Motor neuron (in vitro differentiated cells): ENCODE data around the gene AHDC1. TPM values are rescaled to one million over a fixed set of nuclear protein-coding genes. Genes with fewer than 3 reads are reported as not detected.

Source experiments
- ATAC-seq, 8 experiments: fragments of 200-7000 bp; cut with Tn5 transposase; replicated peaks in 6 of 8; 2 replicates each; pipeline ENCODE4 v1.8.0; 2021; ENCODE audit warnings: mild to moderate bottlenecking in 8 of 8, moderate library complexity in 8 of 8
- H3K27ac ChIP-seq, 2 donors: fragments of 250-450 bp; sonication (Bioruptor Pico); 2 replicates each; pipeline ENCODE4 v1.9.0; 2021; ENCODE audit warnings: antibody characterized with exemption in 2 of 2, mild to moderate bottlenecking in 2 of 2, moderate library complexity in 1 of 2
- H3K4me1 ChIP-seq, 2 donors: fragments of 250-450 bp; sonication (Bioruptor Pico); replicated peaks in 1 of 2; 2 replicates each; pipeline ENCODE4 v1.6.1; 2021; ENCODE audit warnings: antibody characterized with exemption in 2 of 2, mild to moderate bottlenecking in 2 of 2, moderate library complexity in 1 of 2
- H3K4me3 ChIP-seq, 5 donors: fragments of 250-450 bp; sonication (Bioruptor Pico); 2 replicates each; pipeline ENCODE4 v1.9.0; 2021; ENCODE audit warnings: antibody characterized with exemption in 5 of 5, mild to moderate bottlenecking in 5 of 5, moderate library complexity in 4 of 5
- WGBS, 10 experiments: fragments of 450-650 bp; shearing (Covaris generic); methylation state at CpG; one replicate each; pipeline ENCODE4 v1.0.0; 2022; 5-methylcytosine and 5-hydroxymethylcytosine counted together
- in situ Hi-C, 9 experiments: fragments of 400-800 bp; cut with MboI; loops; one replicate each; pipeline ENCODE4 v1.15.0; 2021; ENCODE audit warnings: low sequenced_read_pairs in 9 of 9, low pct_unique_long_range_greater_than_20kb in 2 of 9; ENCODE audit not compliant: unreplicated experiment in 9 of 9
- total RNA-seq, 8 experiments: library from RNA; unstranded; fragments of 300-600 nt; gene quantifications; 2 replicates each; pipeline versions ENCODE4 v1.2.3 to v1.2.4, GENCODE V29; 2022

The AHDC1 gene
- total RNA-seq, 8 experiments from 2014 or later: 8.6 to 30.2 (median 14.4) TPM

GRCh38 chr1:27607239-27607804 is 3.4 kb upstream of the AHDC1 start:
- peaks cover 11 to 27% of the 10 kb centered on the region in 2 donors for H3K4me1 ChIP-seq
- peak overlapping the region in 1 of 2 donors; percentile 28 for H3K27ac ChIP-seq
- WGBS, 10 experiments: 0 to 100% (median 54%) methylated on average over 2 to 8 of the region's 11 CpGs; no CpG with 5 or more reads in 4 of the 10 experiments
- no peak overlapping the region for H3K4me3 ChIP-seq
- in situ Hi-C loops: loop anchor here in 7 of 9 experiments (5.0 to 25.0 kb wide), 6 partner anchors 55 to 570 kb away; partner anchors contain the start of genes GPR3 (in 4 of the 7), TMEM222 (in 3 of the 7) and CD164L2 (in 2 of the 7)
- ATAC-seq: peak in 2 of 8 experiments; percentile 2 to 14

- Histone ChIP-seq H3K27ac (peak overlapping the region in 1 of 2 donors; percentile 24), H3K4me1 (peaks cover 13 to 29% of the 10 kb centered on the region in 2 donors), H3K4me3 (no peak overlapping the region)
- 0 to 50% (median 10%) methylated on average over 1 to 3 of the region's 3 CpGs; no CpG with 5 or more reads in 6 of the 10 experiments for WGBS, 10 experiments
- in situ Hi-C loops: loop anchor here in 7 of 9 experiments (5.0 to 25.0 kb wide), 6 partner anchors 56 to 569 kb away; partner anchors contain the start of genes GPR3 (in 4 of the 7), TMEM222 (in 3 of the 7) and CD164L2 (in 2 of the 7)
- ATAC-seq: peak in 2 of 8 experiments; percentile 46 to 62
Observed at GRCh38 chr1:27606708-27607238, 2.8 kb upstream of the AHDC1 start.

DNA sequence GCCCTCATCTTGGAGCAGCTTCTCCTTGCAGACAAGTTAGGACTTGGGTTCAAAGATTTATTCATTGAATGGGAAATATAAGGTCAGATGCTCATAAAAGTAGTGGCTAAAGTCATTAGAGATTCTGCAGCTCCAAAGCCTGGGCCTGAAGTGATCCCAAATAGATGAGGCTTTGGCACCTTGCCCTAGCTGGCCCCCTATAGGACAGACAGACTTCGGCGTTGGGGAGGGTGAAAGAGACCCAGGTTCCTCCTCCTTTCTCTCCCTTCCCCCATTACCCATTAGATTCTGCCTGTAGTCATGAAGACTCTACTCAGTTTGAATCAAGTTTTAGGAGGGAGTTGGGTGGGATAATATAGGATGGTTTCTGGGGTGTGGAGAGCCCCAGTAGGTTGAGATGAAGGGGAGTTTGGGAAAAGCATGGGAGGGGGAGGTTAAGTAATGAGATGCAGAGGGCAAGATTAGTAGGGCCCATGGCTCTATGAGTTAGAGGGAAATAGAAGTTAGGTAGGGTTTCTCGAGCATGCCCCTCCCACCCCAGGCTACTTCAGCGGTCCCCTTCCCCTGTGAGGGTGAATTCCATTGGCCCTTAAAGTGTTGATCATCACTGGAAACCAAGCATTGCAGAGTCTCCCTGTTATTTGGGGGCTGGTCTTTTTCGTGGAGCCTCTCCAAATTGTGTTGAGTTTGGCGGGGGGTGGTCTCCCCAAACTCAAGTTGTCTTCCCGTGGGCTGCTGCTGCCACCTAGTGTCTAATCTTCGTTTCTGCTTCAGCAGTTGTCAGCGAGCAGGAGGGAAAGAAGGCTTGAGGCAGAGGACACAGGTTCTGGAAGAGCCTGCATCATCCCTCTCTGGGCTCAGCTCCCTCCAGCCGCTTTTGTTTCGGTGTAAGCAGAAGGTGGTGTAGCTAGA is 2.1 kb upstream of the AHDC1 start:
- H3K27ac ChIP-seq: peak overlapping the region in 1 of 2 donors; percentile 24
- 0 to 33% (median 6%) methylated on average over 1 to 9 of the region's 11 CpGs for WGBS, 10 experiments
- in situ Hi-C loops: loop anchor here in 7 of 9 experiments (5.0 to 25.0 kb wide), 6 partner anchors 56 to 569 kb away; partner anchors contain the start of genes GPR3 (in 4 of the 7), TMEM222 (in 3 of the 7) and CD164L2 (in 2 of the 7)
- ATAC-seq: peak in 2 of 8 experiments; percentile 11 to 13
- no peak overlapping the region for H3K4me3 ChIP-seq
- peaks cover 21 to 37% of the 10 kb centered on the region in 2 donors for H3K4me1 ChIP-seq

GRCh38 chr1:27605300-27605766 is 1.4 kb upstream of the AHDC1 start:
- H3K4me1 ChIP-seq: peaks cover 28 to 44% of the 10 kb centered on the region in 2 donors
- no peak for ATAC-seq
- WGBS, 10 experiments: 60 to 100% (median 80%) methylated on average over 1 to 7 of the region's 7 CpGs; no CpG with 5 or more reads in 2 of the 10 experiments
- no peak overlapping the region for H3K27ac ChIP-seq
- no peak overlapping the region for H3K4me3 ChIP-seq
- in situ Hi-C loops: loop anchor here in 7 of 9 experiments (5.0 to 25.0 kb wide), 6 partner anchors 57 to 568 kb away; partner anchors contain the start of genes GPR3 (in 4 of the 7), TMEM222 (in 3 of the 7) and CD164L2 (in 2 of the 7)

DNA sequence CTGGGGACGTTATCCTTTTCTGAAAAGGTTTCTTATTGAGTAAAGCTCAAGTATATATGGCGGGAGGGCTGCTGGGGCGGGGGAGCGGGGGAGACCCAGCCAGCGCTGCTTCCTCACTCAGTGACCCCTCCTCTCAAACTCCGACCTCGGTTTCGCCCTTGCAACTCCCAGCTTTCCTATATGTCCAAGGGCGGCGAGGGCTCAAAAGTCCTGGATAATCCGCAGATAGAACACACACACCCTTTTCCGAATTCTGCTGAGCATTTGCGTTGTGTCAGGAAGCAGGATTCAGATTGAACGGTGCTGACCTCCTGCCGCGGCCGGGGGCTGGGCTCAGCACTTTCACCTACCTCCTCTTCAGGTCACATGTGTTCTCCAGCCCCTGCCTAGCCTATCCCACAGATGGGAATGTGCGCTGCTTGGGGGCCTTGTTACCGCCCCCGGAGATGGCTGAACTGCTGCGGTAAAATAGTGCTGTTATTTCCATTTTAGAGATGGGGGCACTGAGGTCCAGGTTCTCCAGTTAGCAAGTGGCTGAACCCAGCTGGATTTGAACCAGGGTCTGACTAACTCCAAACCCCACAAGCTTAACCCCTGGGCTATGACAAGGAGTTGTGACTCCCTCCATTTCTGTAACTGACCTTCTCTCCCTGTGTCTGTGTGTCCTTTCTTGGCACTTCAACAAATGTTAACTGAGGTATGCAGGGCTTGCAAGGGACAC is 795 bp upstream of the AHDC1 start:
- H3K27ac ChIP-seq: no peak overlapping the region
- no peak for ATAC-seq
- H3K4me3 ChIP-seq: peak overlapping the region in 4 of 5 donors; percentile 79 to 100 (median 96)
- peaks cover 34 to 50% of the 10 kb centered on the region in 2 donors for H3K4me1 ChIP-seq
- in situ Hi-C loops: loop anchor here in 7 of 9 experiments (5.0 to 25.0 kb wide), 6 partner anchors 58 to 567 kb away; partner anchors contain the start of genes GPR3 (in 4 of the 7), TMEM222 (in 3 of the 7) and CD164L2 (in 2 of the 7)
- WGBS, 10 experiments: 13 to 55% (median 34%) methylated on average over 1 to 8 of the region's 21 CpGs; no CpG with 5 or more reads in 4 of the 10 experiments

- 0% methylated on average over 9 of the region's 43 CpGs; no CpG with 5 or more reads in 9 of the 10 experiments for WGBS, 10 experiments
- in situ Hi-C loops: loop anchor here in 7 of 9 experiments (10.0 to 25.0 kb wide), 5 partner anchors 208 to 566 kb away; partner anchors contain the start of genes GPR3 (in 4 of the 7), TMEM222 (in 3 of the 7) and CD164L2 (in 2 of the 7)
- Histone ChIP-seq H3K4me3 (peak overlapping the region; percentile 79 to 100 (median 100)), H3K4me1 (peaks cover 48 to 64% of the 10 kb centered on the region in 2 donors), H3K27ac (peak overlapping the region; percentile 90 to 97)
- peak in 7 of 8 experiments; percentile 3 to 26 (median 10) for ATAC-seq
Observed at GRCh38 chr1:27603309-27603680, 649 bp downstream of the AHDC1 start.

- in situ Hi-C loops: loop anchor here in 7 of 9 experiments (10.0 to 25.0 kb wide), 5 partner anchors 208 to 565 kb away; partner anchors contain the start of genes GPR3 (in 4 of the 7), TMEM222 (in 3 of the 7) and CD164L2 (in 2 of the 7)
- peaks cover 54 to 69% of the 10 kb centered on the region in 2 donors for H3K4me1 ChIP-seq
- peak overlapping the region; percentile 90 to 97 for H3K27ac ChIP-seq
- peak in 6 of 8 experiments; percentile 4 to 12 (median 8) for ATAC-seq
- H3K4me3 ChIP-seq: peak overlapping the region; percentile 79 to 100 (median 100)
- 0 to 17% (median 6%) methylated on average over 1 to 7 of the region's 54 CpGs; no CpG with 5 or more reads in 7 of the 10 experiments for WGBS, 10 experiments
Observed at GRCh38 chr1:27602462-27603308, 1.3 kb downstream of the AHDC1 start.

DNA sequence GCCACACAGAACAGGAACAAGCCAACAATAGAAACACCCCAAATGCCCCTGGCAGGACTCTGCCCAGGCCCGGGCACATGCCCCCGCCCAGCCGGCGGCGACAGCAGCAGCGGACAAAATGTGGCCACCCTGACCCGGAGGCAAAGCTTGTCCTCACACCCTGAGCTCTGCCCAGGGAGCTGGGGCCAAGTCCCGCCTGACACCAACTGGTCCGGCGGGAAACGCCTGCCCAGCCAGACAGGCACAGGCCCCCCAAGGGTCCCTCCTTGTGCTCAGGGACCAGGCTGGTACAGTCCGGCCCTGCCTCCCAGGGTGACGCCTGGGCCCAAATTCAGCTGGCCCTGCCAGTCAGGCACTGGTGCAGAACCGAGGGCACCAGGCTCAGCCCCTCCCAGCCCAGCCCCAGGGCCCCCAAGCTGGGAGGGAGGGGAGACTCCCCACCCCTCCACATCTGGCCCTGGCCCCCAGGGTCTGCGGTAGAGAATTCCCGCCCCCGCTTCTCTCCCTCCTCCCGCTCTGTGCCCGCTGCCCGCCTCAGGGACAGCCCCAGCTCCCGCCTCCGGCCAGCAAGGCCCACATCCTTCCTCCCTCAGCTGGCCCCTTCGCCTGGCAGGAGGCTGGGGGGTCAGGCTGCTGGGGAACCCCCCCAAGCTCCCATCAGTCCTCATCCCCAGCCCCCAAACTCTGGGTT is 2.0 kb downstream of the AHDC1 start:
- Histone ChIP-seq H3K4me1 (peaks cover 56 to 69% of the 10 kb centered on the region in 2 donors), H3K4me3 (peak overlapping the region; percentile 79 to 100 (median 100)), H3K27ac (peak overlapping the region; percentile 90 to 97)
- in situ Hi-C loops: loop anchor here in 7 of 9 experiments (10.0 to 25.0 kb wide), 5 partner anchors 207 to 565 kb away; partner anchors contain the start of genes GPR3 (in 4 of the 7), TMEM222 (in 3 of the 7) and CD164L2 (in 2 of the 7)
- WGBS, 10 experiments: 17% methylated on average over 1 of the region's 23 CpGs; no CpG with 5 or more reads in 9 of the 10 experiments
- peak in 6 of 8 experiments; percentile 2 to 19 (median 10) for ATAC-seq

GRCh38 chr1:27601321-27601770 is 2.6 kb downstream of the AHDC1 start:
- Histone ChIP-seq H3K27ac (peak overlapping the region in 1 of 2 donors; percentile 97), H3K4me3 (peak overlapping the region; percentile 79 to 100 (median 100)), H3K4me1 (peaks cover 57 to 69% of the 10 kb centered on the region in 2 donors)
- no peak for ATAC-seq
- in situ Hi-C loops: loop anchor here in 7 of 9 experiments (10.0 to 25.0 kb wide), 5 partner anchors 207 to 564 kb away; partner anchors contain the start of genes GPR3 (in 4 of the 7), TMEM222 (in 3 of the 7) and CD164L2 (in 2 of the 7)
